HepG2 (cell line): ENCODE data around the gene SMIM14. TPM values are rescaled to one million over a fixed set of nuclear protein-coding genes. Genes with fewer than 3 reads are reported as not detected.
A peak's percentile ranks its signal among the peaks of the same experiment; 100 is the strongest.

Experiments
- ATAC-seq: fragments of 200-7000 bp; cut with Tn5 transposase; 3 replicates; pipeline ENCODE4 v1.9.1; 2020; ENCODE audit warnings: mild to moderate bottlenecking, moderate library complexity
- BruUV-seq: library from RNA; stranded (reverse); fragments of 400-500 nt; replicated peaks from 2 replicates; lab custom pipeline; 2021; lab: Mats Ljungman, UMichigan
- CTCF ChIA-PET: fragments of 300-600 bp; formaldehyde crosslinking; extraction: SDS; loops from one replicate; lab custom pipeline; 2021; ENCODE audit warnings: low total read pairs, inconsistent platforms, low intra/inter-chr PET ratio; lab: Yijun Ruan, JAX
- POLR2A ChIA-PET: fragments of 350-600 bp; sonication (Branson Sonifier 250); formaldehyde crosslinking; loops from one replicate; lab custom pipeline; 2020; ENCODE audit warnings: antibody characterized with exemption, inconsistent platforms; lab: Yijun Ruan, JAX
- DNase-seq: peaks from one replicate; pipeline ENCODE4 v3.0.0-alpha.2; 2015; ENCODE audit warnings: low spot score
- FAIRE-seq: peaks from 3 replicates; lab custom pipeline; 2011; peaks lifted over from hg19 to GRCh38; lab: Jason Lieb, UNC
- H2AFZ ChIP-seq: one replicate; pipeline ENCODE4 v1.6.1; 2011; ENCODE audit warnings: low read length, inconsistent platforms
- H3K27ac ChIP-seq: fragments of 300-600 bp; 3 replicates; pipeline ENCODE4 v1.8.0; 2011; ENCODE audit warnings: mixed run types, mild to moderate bottlenecking, mixed read lengths, low read length, inconsistent platforms; ENCODE audit not compliant: insufficient read depth; ENCODE audit errors: extremely low read length
- H3K27me3 ChIP-seq, 2 experiments: fragments of 200-600 bp in 1 of 2; 2 replicates in 1 of 2; 3 replicates in 1 of 2; pipeline versions ENCODE4 v1.6.0 to v1.8.0; 2011; ENCODE audit warnings: low read length in 2 of 2, mild to moderate bottlenecking in 2 of 2, moderate library complexity in 2 of 2, inconsistent platforms in 1 of 2; ENCODE audit not compliant: insufficient read depth in 2 of 2, control insufficient read depth in 1 of 2
- H3K36me3 ChIP-seq, 2 experiments: fragments of 200-600 bp in 1 of 2; replicated peaks in 1 of 2; 2 replicates in 1 of 2; 3 replicates in 1 of 2; pipeline versions ENCODE4 v1.5.1 to v1.8.0; 2011; ENCODE audit warnings: low read length in 2 of 2, inconsistent platforms in 1 of 2; ENCODE audit not compliant: insufficient read depth in 2 of 2, control insufficient read depth in 1 of 2
- H3K4me1 ChIP-seq: 2 replicates; pipeline ENCODE4 v1.5.1; 2012; ENCODE audit warnings: low read length, inconsistent platforms; ENCODE audit not compliant: insufficient read depth
- H3K4me2 ChIP-seq: 2 replicates; pipeline ENCODE4 v1.6.0; 2011; ENCODE audit warnings: low read depth, low read length, inconsistent platforms
- H3K4me3 ChIP-seq, 3 experiments: fragments of 200-600 bp in 1 of 3; sonication (generic), shearing (Covaris generic) in 1 of 3; replicated peaks in 1 of 3; 2 replicates each; pipeline ENCODE4 v1.5.1; 2011 to 2016; ENCODE audit warnings: low read length in 3 of 3, inconsistent platforms in 2 of 3, low read depth in 2 of 3, mild to moderate bottlenecking in 2 of 3, control low read depth in 1 of 3, mixed read lengths in 1 of 3; ENCODE audit not compliant: insufficient read depth in 1 of 3
- H3K79me2 ChIP-seq: one replicate; pipeline ENCODE4 v1.6.1; 2011; ENCODE audit warnings: low read length, inconsistent platforms; ENCODE audit not compliant: insufficient read depth
- H3K9ac ChIP-seq: 2 replicates; pipeline ENCODE4 v1.6.0; 2011; ENCODE audit warnings: mild to moderate bottlenecking, low read depth, low read length, inconsistent platforms; ENCODE audit not compliant: insufficient read depth
- H3K9me3 ChIP-seq: 2 replicates; pipeline ENCODE4 v1.5.1; 2012; ENCODE audit warnings: mild to moderate bottlenecking, low read length
- H4K20me1 ChIP-seq: 2 replicates; pipeline ENCODE4 v1.6.0; 2011; ENCODE audit warnings: inconsistent platforms, mild to moderate bottlenecking, low read length, moderate library complexity; ENCODE audit not compliant: insufficient read depth
- AGO2 ChIP-seq: fragments of 200-400 bp; formaldehyde crosslinking; optimal IDR thresholded peaks from 2 replicates; pipeline ENCODE3; 2017; ENCODE audit warnings: mild to moderate bottlenecking, low read depth, low read length, moderate library complexity
- ARNT ChIP-seq: fragments of 450-650 bp; IDR thresholded peaks from 2 replicates; pipeline ENCODE4 v1.6.1; 2017
- CEBPB ChIP-seq: IDR thresholded peaks from 2 replicates; pipeline ENCODE4 v1.6.1; 2011; ENCODE audit warnings: low read depth, low read length, improper control_type of control experiment, borderline replicate concordance
- CENPX ChIP-seq: sonication (generic); formaldehyde crosslinking; IDR thresholded peaks from 2 replicates; pipeline ENCODE4 v1.9.0; 2021; ENCODE audit warnings: mild to moderate bottlenecking, missing genetic modification reagents, moderate library complexity
- DMAP1 ChIP-seq: IDR thresholded peaks from 2 replicates; pipeline ENCODE4 v1.6.1; 2016
- DR1 ChIP-seq: sonication (generic); formaldehyde crosslinking; IDR thresholded peaks from 2 replicates; pipeline ENCODE4 v1.8.0; 2021; ENCODE audit warnings: mild to moderate bottlenecking, missing genetic modification reagents, inconsistent platforms
- GABPB1 ChIP-seq: IDR thresholded peaks from 2 replicates; pipeline ENCODE4 v1.6.1; 2016; ENCODE audit warnings: mild to moderate bottlenecking, missing genetic modification reagents, moderate library complexity, missing compliant biosample characterization
- GATAD2A ChIP-seq: IDR thresholded peaks from 2 replicates; pipeline ENCODE4 v1.6.1; 2016
- HHEX ChIP-seq: IDR thresholded peaks from 2 replicates; pipeline ENCODE4 v1.6.1; 2016; ENCODE audit warnings: control low read depth
- HNRNPUL1 ChIP-seq: fragments of 200-400 bp; formaldehyde crosslinking; IDR thresholded peaks from 2 replicates; pipeline ENCODE4 v1.6.1; 2017; ENCODE audit warnings: low read depth, mild to moderate bottlenecking, low read length, moderate library complexity
- KDM5B ChIP-seq: sonication (generic); formaldehyde crosslinking; IDR thresholded peaks from 2 replicates; pipeline ENCODE4 v1.4.0; 2020; ENCODE audit warnings: missing genetic modification reagents, mild to moderate bottlenecking, borderline replicate concordance
- KLF16 ChIP-seq, 2 experiments: sonication (generic) in 1 of 2; formaldehyde crosslinking in 1 of 2; IDR thresholded peaks; 2 replicates each; pipeline versions ENCODE4 v1.6.1 to v1.8.0; 2016 to 2023; ENCODE audit warnings: missing genetic modification reagents in 2 of 2, missing compliant biosample characterization in 1 of 2
- MED8 ChIP-seq: sonication (generic); formaldehyde crosslinking; IDR thresholded peaks from 2 replicates; pipeline ENCODE4 v1.8.1; 2023; ENCODE audit warnings: mild to moderate bottlenecking, missing genetic modification reagents; ENCODE audit not compliant: insufficient replicate concordance
- NCOA2 ChIP-seq: sonication (generic); formaldehyde crosslinking; IDR thresholded peaks from 2 replicates; pipeline ENCODE4 v1.8.0; 2022; ENCODE audit warnings: inconsistent platforms
- NR2F6 ChIP-seq, 2 experiments: IDR thresholded peaks; 2 replicates each; pipeline ENCODE4 v1.6.1; 2016; ENCODE audit warnings: antibody characterized with exemption in 1 of 2, mild to moderate bottlenecking in 1 of 2
- RFX1 ChIP-seq: fragments of 450-650 bp; IDR thresholded peaks from 2 replicates; pipeline ENCODE4 v1.6.1; 2017
- SALL1 ChIP-seq: sonication (generic); formaldehyde crosslinking; IDR thresholded peaks from 2 replicates; pipeline ENCODE4 v1.8.0; 2022; ENCODE audit warnings: mild to moderate bottlenecking, missing genetic modification reagents
- SAP130 ChIP-seq: IDR thresholded peaks from 2 replicates; pipeline ENCODE4 v1.6.1; 2016; ENCODE audit warnings: low read depth
- SMAD3 ChIP-seq: sonication (generic); formaldehyde crosslinking; IDR thresholded peaks from 2 replicates; pipeline ENCODE4 v1.4.0; 2020; ENCODE audit warnings: missing genetic modification reagents
- TBX3 ChIP-seq: fragments of 450-650 bp; IDR thresholded peaks from 2 replicates; pipeline ENCODE4 v1.6.1; 2017; ENCODE audit warnings: antibody characterized with exemption, mild to moderate bottlenecking, inconsistent platforms, borderline replicate concordance
- ZEB1 ChIP-seq: IDR thresholded peaks from 2 replicates; pipeline ENCODE4 v1.6.1; 2012; ENCODE audit warnings: mild to moderate bottlenecking, low read depth, inconsistent platforms; ENCODE audit not compliant: insufficient replicate concordance
- ZFP1 ChIP-seq: IDR thresholded peaks from 2 replicates; pipeline ENCODE4 v1.6.1; 2016
- ZNF205 ChIP-seq: IDR thresholded peaks from 2 replicates; pipeline ENCODE4 v1.6.1; 2018; ENCODE audit warnings: missing biosample characterization, missing genetic modification reagents
- ZNF274 ChIP-seq: sonication (generic); formaldehyde crosslinking; IDR thresholded peaks from 2 replicates; pipeline ENCODE4 v1.5.1; 2020; ENCODE audit warnings: mild to moderate bottlenecking, missing genetic modification reagents
- ZNF3 ChIP-seq: IDR thresholded peaks from 2 replicates; pipeline ENCODE4 v1.7.0; 2017; ENCODE audit warnings: inconsistent platforms
- ZNF333 ChIP-seq: sonication (generic); formaldehyde crosslinking; IDR thresholded peaks from 2 replicates; pipeline ENCODE4 v1.4.0; 2020; ENCODE audit warnings: mild to moderate bottlenecking, missing genetic modification reagents, borderline replicate concordance
- ZNF530 ChIP-seq: sonication (generic); formaldehyde crosslinking; IDR thresholded peaks from 2 replicates; pipeline ENCODE4 v1.5.0; 2020; ENCODE audit warnings: low read depth, mild to moderate bottlenecking, missing genetic modification reagents
- ZNF792 ChIP-seq: IDR thresholded peaks from 2 replicates; pipeline ENCODE4 v1.6.1; 2016
- ZSCAN21 ChIP-seq: sonication (generic); formaldehyde crosslinking; IDR thresholded peaks from 2 replicates; pipeline ENCODE4 v1.8.0; 2022; ENCODE audit warnings: mild to moderate bottlenecking, missing genetic modification reagents, moderate library complexity, borderline replicate concordance
- WGBS: methylation state at CpG from one replicate; pipeline ENCODE4 v1.1.6; 2017; ENCODE audit warnings: low lambda C conversion rate; 5-methylcytosine and 5-hydroxymethylcytosine counted together
- in situ Hi-C: cut with HindIII; loops from 2 replicates; pipeline ENCODE4 v1.10.0; 2017; ENCODE audit warnings: low pct_unique_long_range_greater_than_20kb; ENCODE audit not compliant: extremely low pct_ligation_motif_present
- intact Hi-C: fragments of 100-400 bp; cut with micrococcal nuclease; formaldehyde crosslinking; loops from one replicate; pipeline ENCODE4 v1.10.0; 2022; ENCODE audit not compliant: unreplicated experiment
- polyA plus RNA-seq, 8 experiments: library from polyadenylated mRNA; depleted of rRNA in 3 of 8; stranded (reverse) in 7 of 8; unstranded in 1 of 8; fragments of >200 nt; fragmentation: Illumina TruSeq in 4 of 8; extraction: Trizol in 4 of 8; gene quantifications; 2 replicates each; pipeline versions ENCODE4 v1.2.1 to v1.2.3, GENCODE V29; 2011 to 2016; ENCODE audit warnings: low read depth in 4 of 8, missing spikeins in 1 of 8, mixed read lengths in 1 of 8; ENCODE audit not compliant: insufficient read depth in 1 of 8
- total RNA-seq, 5 experiments: library from RNA; depleted of rRNA; stranded (reverse); fragments of >200 nt; fragmentation: Illumina TruSeq; extraction: Trizol; gene quantifications; 2 replicates each; pipeline ENCODE4 v1.2.3, GENCODE V29; 2016; ENCODE audit warnings: low read depth in 1 of 5
- TF ChIP-seq, protein P1 (sequence below): sonication (generic); formaldehyde crosslinking; IDR thresholded peaks from 2 replicates; pipeline ENCODE4 v1.8.0; 2022; ENCODE audit warnings: missing genetic modification reagents, mild to moderate bottlenecking, inconsistent platforms, borderline replicate concordance

Gene SMIM14
- total and polyA plus RNA-seq, 2 of the 13 experiments (the other 11 are each of a cell fraction or from before 2014, with no cell fraction given), result 16.3 to 28.1 TPM

DNA sequence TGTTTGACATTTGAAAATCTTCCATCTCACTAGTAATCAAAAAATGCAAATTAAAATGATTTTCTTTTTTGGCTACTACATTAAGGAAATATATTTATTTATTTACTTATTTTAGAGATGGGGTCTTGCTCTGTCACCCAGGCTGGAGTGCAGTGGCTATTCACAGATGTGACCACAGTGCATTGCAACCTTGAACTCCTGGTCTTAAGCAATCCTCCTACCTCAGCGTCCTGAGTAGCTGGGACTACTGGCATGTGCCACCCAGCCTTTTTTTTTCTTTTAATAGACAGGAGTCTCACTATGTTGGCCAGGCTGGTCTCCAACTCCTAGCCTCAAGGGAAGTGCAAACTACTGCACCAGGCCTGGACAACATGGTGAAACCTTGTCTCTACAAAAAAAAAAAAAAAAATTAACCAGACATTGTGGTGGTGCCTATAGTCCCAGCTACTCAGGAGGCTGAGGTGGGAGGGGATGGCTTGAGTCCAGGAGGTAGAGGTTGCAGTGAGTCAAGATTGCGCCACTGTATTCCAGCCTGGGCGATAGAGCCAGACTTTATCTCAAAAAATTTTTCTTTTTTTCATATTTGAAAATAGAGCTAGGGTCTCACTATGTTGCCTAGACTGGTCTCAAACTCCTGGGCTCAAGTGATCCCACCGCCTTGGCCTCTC is 4.4 kb upstream of the SMIM14 start:
- DNase-seq, result peak; percentile 66
- no peaks in the 10 kb centered on the region; a peak in 1 of 5 replicates for H3K27me3 ChIP-seq
- no peak overlapping the region for H3K4me2 ChIP-seq
- H3K27ac ChIP-seq, result peak overlapping the region; percentile 30
- WGBS, result 27% methylated on average over 4 of the region's 4 CpGs
- H3K79me2 ChIP-seq, result peaks cover 3% of the 10 kb centered on the region
- intact Hi-C loops, result no loop called here
- H3K9ac ChIP-seq, result no peak overlapping the region
- H3K9me3 ChIP-seq, result no peaks in the 10 kb centered on the region
- ChIA-PET POLR2A (interaction anchor here (0.8 to 1.9 kb wide), 3 partner anchors 55 to 128 kb away, joined by 3 to 15 read pairs (median 5); partner anchors contain the start of genes UBE2K and UGDH), CTCF (no interaction called here)
- peaks cover 46% of the 10 kb centered on the region for H3K4me1 ChIP-seq
- no peak overlapping the region for H2AFZ ChIP-seq
- no peak overlapping the region for H3K4me3 ChIP-seq
- H4K20me1 ChIP-seq, result no peaks in the 10 kb centered on the region
- peak; percentile 87 for FAIRE-seq
- in situ Hi-C loops, result no loop called here
- no TSS peak for BruUV-seq
- no peaks in the 10 kb centered on the region for H3K36me3 ChIP-seq
- 0 out of 3 replicates have a peak, but pooled peaks have one; percentile 2 for ATAC-seq
- TF ChIP-seq MED8 (no peak), SAP130 (0 out of 2 replicates have a peak, but pooled peaks have one; percentile 38), GATAD2A (peak; percentile 68), SMAD3 (CRISPR knock-in tag) (no peak), CEBPB (peak; percentile 83), CENPX (CRISPR knock-in tag) (no peak), ARNT (no peak), TBX3 (no peak), HHEX (CRISPR knock-in tag) (no peak), HNRNPUL1 (no peak), KLF16 (CRISPR knock-in tag; IDR thresholded peaks at IDR 0.05) (0 out of 4 replicates have a peak, but pooled peaks of 1 of the 2 experiments have one; percentile 21), ZSCAN21 (CRISPR knock-in tag) (no peak), NCOA2 (no peak), DMAP1 (no peak), ZNF333 (CRISPR knock-in tag) (no peak), GABPB1 (CRISPR knock-in tag) (no peak), RFX1 (no peak), KDM5B (no peak), AGO2 (no peak), ZNF205 (CRISPR knock-in tag) (no peak), NR2F6 (IDR thresholded peaks at IDR 0.05) (0 out of 2 replicates have a peak, but pooled peaks have one; percentile 39), NR2F6 (CRISPR knock-in tag; IDR thresholded peaks at IDR 0.05) (peak; percentile 65; the same call in 1 of the 2 replicates), ZFP1 (0 out of 2 replicates have a peak, but pooled peaks have one; percentile 56), SALL1 (CRISPR knock-in tag) (peak; percentile 44; the same call in 1 of the 2 replicates), ZNF792 (no peak), ZNF530 (no peak), ZEB1 (no peak), ZNF274 (CRISPR knock-in tag) (no peak), DR1 (CRISPR knock-in tag) (no peak), ZNF3 (CRISPR knock-in tag) (no peak)
- TF ChIP-seq, protein P1, sequence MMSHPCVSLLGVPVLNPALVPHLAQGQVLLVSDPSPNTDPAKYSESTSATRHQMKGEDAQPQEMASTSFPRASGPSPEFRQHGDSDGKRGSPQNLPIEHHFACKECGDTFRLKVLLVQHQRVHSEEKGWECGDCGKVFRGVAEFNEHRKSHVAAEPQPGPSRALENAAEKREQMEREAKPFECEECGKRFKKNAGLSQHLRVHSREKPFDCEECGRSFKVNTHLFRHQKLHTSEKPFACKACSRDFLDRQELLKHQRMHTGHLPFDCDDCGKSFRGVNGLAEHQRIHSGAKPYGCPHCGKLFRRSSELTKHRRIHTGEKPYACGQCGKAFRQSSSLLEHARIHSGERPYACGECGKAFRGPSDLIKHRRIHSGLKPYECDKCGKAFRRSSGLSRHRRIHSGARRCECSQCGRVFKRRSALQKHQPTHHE (CRISPR knock-in tag), result no peak
